ENCODE results near the gene IGFBP2.

Gene IGFBP2

GRCh38 chr2:216626875-216627245 is 6.4 kb upstream of the IGFBP2 start:
- ChIA-PET CTCF (no interaction called here), POLR2A (no interaction called here)
- DNase-seq (ENCODE audit: extremely low spot score), result no peak
- TF ChIP-seq NFRKB (IDR thresholded peaks at IDR 0.05) (no peak), SP1 (IDR thresholded peaks at IDR 0.05) (no peak), ARNT (IDR thresholded peaks at IDR 0.05) (no peak), FOXM1 (IDR thresholded peaks at IDR 0.05; ENCODE audit: borderline replicate concordance) (no peak), ELF4 (IDR thresholded peaks at IDR 0.05) (no peak), ZNF384 (IDR thresholded peaks at IDR 0.05) (no peak), BHLHE40 (IDR thresholded peaks at IDR 0.05; ENCODE audit: borderline replicate concordance) (no peak), LEF1 (IDR thresholded peaks at IDR 0.05; ENCODE audit: borderline replicate concordance) (no peak), HDGF (IDR thresholded peaks at IDR 0.05; ENCODE audit: borderline replicate concordance) (no peak), TARDBP (IDR thresholded peaks at IDR 0.05) (no peak), L3MBTL2 (conservative IDR thresholded peaks at IDR 0.05) (no peak), FOXK2 (IDR thresholded peaks at IDR 0.05) (no peak), SUZ12 (IDR thresholded peaks at IDR 0.05) (no peak), PKNOX1 (IDR thresholded peaks at IDR 0.05) (no peak), FOXA1 (IDR thresholded peaks at IDR 0.05) (no peak), CTBP1 (IDR thresholded peaks at IDR 0.05; ENCODE audit: borderline replicate concordance) (no peak)

- TF ChIP-seq ZNF384 (IDR thresholded peaks at IDR 0.05), result no peak
- no peak for TF ChIP-seq FOXK2 (IDR thresholded peaks at IDR 0.05)
- no peak for TF ChIP-seq SUZ12 (IDR thresholded peaks at IDR 0.05)
- no peak for TF ChIP-seq TARDBP (IDR thresholded peaks at IDR 0.05)
- no peak for TF ChIP-seq L3MBTL2 (conservative IDR thresholded peaks at IDR 0.05)
- TF ChIP-seq BHLHE40 (IDR thresholded peaks at IDR 0.05; ENCODE audit: borderline replicate concordance), result no peak
- no peak for TF ChIP-seq LEF1 (IDR thresholded peaks at IDR 0.05; ENCODE audit: borderline replicate concordance)
- POLR2A ChIA-PET, result no interaction called here
- no peak for DNase-seq (ENCODE audit: extremely low spot score)
- CTCF ChIA-PET, result no interaction called here
Measured at GRCh38 chr2:216629784-216630183, 3.4 kb upstream of the IGFBP2 start.

GRCh38 chr2:216632346-216632951 is 771 bp upstream of the IGFBP2 start:
- ChIA-PET CTCF (no interaction called here), POLR2A (interaction anchor here (0.6 to 1.1 kb wide), 3 partner anchors 10 to 15 kb away, joined by 3 read pairs; no protein-coding TSS in a partner anchor)
- TF ChIP-seq FOXK2 (IDR thresholded peaks at IDR 0.05) (no peak), SUZ12 (IDR thresholded peaks at IDR 0.05) (no peak), FOXM1 (IDR thresholded peaks at IDR 0.05; ENCODE audit: borderline replicate concordance) (no peak), ZNF384 (IDR thresholded peaks at IDR 0.05) (no peak), CTBP1 (IDR thresholded peaks at IDR 0.05; ENCODE audit: borderline replicate concordance) (no peak), TARDBP (IDR thresholded peaks at IDR 0.05) (no peak), LEF1 (IDR thresholded peaks at IDR 0.05; ENCODE audit: borderline replicate concordance) (no peak), ARNT (IDR thresholded peaks at IDR 0.05) (no peak), PKNOX1 (IDR thresholded peaks at IDR 0.05) (no peak), SP1 (IDR thresholded peaks at IDR 0.05) (no peak), ELF4 (IDR thresholded peaks at IDR 0.05) (no peak), HDGF (IDR thresholded peaks at IDR 0.05; ENCODE audit: borderline replicate concordance) (no peak), NFRKB (IDR thresholded peaks at IDR 0.05) (no peak), FOXA1 (IDR thresholded peaks at IDR 0.05) (no peak), BHLHE40 (IDR thresholded peaks at IDR 0.05; ENCODE audit: borderline replicate concordance) (no peak), L3MBTL2 (conservative IDR thresholded peaks at IDR 0.05) (no peak)
- DNase-seq (ENCODE audit: extremely low spot score), result no peak

GRCh38 chr2:216633616-216634369 is 573 bp downstream of the IGFBP2 start:
- TF ChIP-seq ARNT (IDR thresholded peaks at IDR 0.05) (0 out of 2 replicates have a peak, but pooled peaks have one; percentile 26), ZNF384 (IDR thresholded peaks at IDR 0.05) (no peak)
- ChIA-PET CTCF (interaction anchor here (0.7 kb wide), 1 partner anchor 45 kb away, joined by 3 read pairs; no protein-coding TSS in a partner anchor), POLR2A (interaction anchor here (1.4 kb wide), 1 partner anchor 15 kb away, joined by 4 read pairs; no protein-coding TSS in a partner anchor)
- peak; percentile 44 for DNase-seq (ENCODE audit: extremely low spot score)

GRCh38 chr2:216634370-216635148 is 1.3 kb downstream of the IGFBP2 start:
- DNase-seq (ENCODE audit: extremely low spot score), result no peak
- CTCF ChIA-PET, result interaction anchor here (0.7 kb wide), 3 partner anchors 45 to 209 kb away, joined by 3 read pairs; no protein-coding TSS in a partner anchor
- POLR2A ChIA-PET, result interaction anchor here (1.4 kb wide), 1 partner anchor 15 kb away, joined by 4 read pairs; no protein-coding TSS in a partner anchor
- TF ChIP-seq TARDBP (IDR thresholded peaks at IDR 0.05), result no peak
- no peak for TF ChIP-seq SP1 (IDR thresholded peaks at IDR 0.05)
- TF ChIP-seq HDGF (IDR thresholded peaks at IDR 0.05; ENCODE audit: borderline replicate concordance), result no peak
- TF ChIP-seq FOXA1 (IDR thresholded peaks at IDR 0.05), result no peak
- TF ChIP-seq PKNOX1 (IDR thresholded peaks at IDR 0.05), result no peak
- no peak for TF ChIP-seq LEF1 (IDR thresholded peaks at IDR 0.05; ENCODE audit: borderline replicate concordance)
- no peak for TF ChIP-seq FOXM1 (IDR thresholded peaks at IDR 0.05; ENCODE audit: borderline replicate concordance)
- no peak for TF ChIP-seq NFRKB (IDR thresholded peaks at IDR 0.05)
- TF ChIP-seq ELF4 (IDR thresholded peaks at IDR 0.05), result no peak
- no peak for TF ChIP-seq BHLHE40 (IDR thresholded peaks at IDR 0.05; ENCODE audit: borderline replicate concordance)
- TF ChIP-seq ZNF384 (IDR thresholded peaks at IDR 0.05), result no peak
- TF ChIP-seq ARNT (IDR thresholded peaks at IDR 0.05), result no peak
- no peak for TF ChIP-seq L3MBTL2 (conservative IDR thresholded peaks at IDR 0.05)
- no peak for TF ChIP-seq SUZ12 (IDR thresholded peaks at IDR 0.05)

Data from HEK293T (cell line).